ENCODE measurements around the gene JAGN1. TPM values are rescaled to one million over a fixed set of nuclear protein-coding genes. Genes with fewer than 3 reads are reported as not detected.
"Not testable (repeated sequence)": the region's sequence is repeated elsewhere in the genome, so short reads cannot be mapped to it uniquely, and the experiment has no call there.

Gene JAGN1
- total RNA-seq, 2 donors from 2014 or later = 21.9 to 29.1 TPM

DNA sequence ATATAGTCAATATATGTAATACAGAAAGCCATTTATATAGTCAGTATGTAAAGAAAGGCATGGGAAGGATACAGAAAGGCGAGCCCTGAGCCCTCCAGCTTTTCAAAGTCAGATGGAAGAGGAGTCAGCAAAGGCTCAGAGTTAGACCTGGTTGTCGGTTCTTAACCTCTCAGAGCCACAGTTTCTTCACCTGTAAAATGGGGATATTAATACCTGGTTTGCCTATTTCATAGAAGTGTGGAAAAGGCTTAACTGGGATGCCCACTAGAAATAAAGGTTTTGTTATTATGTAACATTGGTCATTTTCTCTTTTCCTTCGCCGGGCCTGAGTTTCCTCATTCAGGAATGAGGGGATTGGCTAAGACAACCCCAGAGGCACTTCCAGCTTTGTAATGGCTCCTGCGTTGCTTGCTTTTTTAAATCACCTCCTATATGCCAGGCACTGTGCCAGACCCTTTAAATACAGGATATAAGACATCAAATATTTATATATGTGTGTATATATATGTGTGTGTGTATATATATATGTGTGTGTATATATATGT lies 45.6 kb downstream of the JAGN1 start:
- Mint-ChIP-seq H3K4me1 (peaks cover 13% of the 10 kb centered on the region), H3K4me3 (no peak overlapping the region), H3K36me3 (ENCODE audit: low read depth) (peaks cover 35% of the 10 kb centered on the region), H3K27me3 (ENCODE audit: insufficient read depth) (peaks cover 2% of the 10 kb centered on the region), H3K9me3 (peaks cover 5% of the 10 kb centered on the region), H3K27ac (no peak overlapping the region)
- no peak for TF ChIP-seq CTCF (conservative IDR thresholded peaks at IDR 0.05)
- WGBS, 2 experiments (ENCODE audit: insufficient coverage in 1 of 2, insufficient read length in 1 of 2) = 87 to 100% methylated on average over 3 to 5 of the region's 5 CpGs
- H3K9ac ChIP-seq (ENCODE audit: extremely low read depth, low read length, poor library complexity, severe bottlenecking) = no peak overlapping the region
- H3K27ac ChIP-seq (ENCODE audit: low read depth, low read length) = no peak overlapping the region
- DNase-seq = no peak
- peaks cover 35% of the 10 kb centered on the region for H3K36me3 ChIP-seq (ENCODE audit: control insufficient read depth, insufficient read depth, low read length)
- peak overlapping the region; percentile 93 for H3K4me3 ChIP-seq (ENCODE audit: low read length)
- H3K9me3 ChIP-seq (ENCODE audit: control insufficient read depth, low read length) = no peaks in the 10 kb centered on the region
- H3K27me3 ChIP-seq (ENCODE audit: control insufficient read depth, insufficient read depth, low read length, poor library complexity, severe bottlenecking) = no peaks in the 10 kb centered on the region
- H3K4me1 ChIP-seq (ENCODE audit: control insufficient read depth, insufficient read depth, low read length) = no peaks in the 10 kb centered on the region

- H3K4me1 Mint-ChIP-seq = peaks cover 13% of the 10 kb centered on the region
- Histone ChIP-seq H3K27ac (ENCODE audit: low read depth, low read length) (no peak overlapping the region), H3K27me3 (ENCODE audit: control insufficient read depth, insufficient read depth, low read length, poor library complexity, severe bottlenecking) (no peaks in the 10 kb centered on the region), H3K4me1 (ENCODE audit: control insufficient read depth, insufficient read depth, low read length) (no peaks in the 10 kb centered on the region), H3K36me3 (ENCODE audit: control insufficient read depth, insufficient read depth, low read length) (peaks cover 38% of the 10 kb centered on the region), H3K9me3 (ENCODE audit: control insufficient read depth, low read length) (no peaks in the 10 kb centered on the region), H3K4me3 (ENCODE audit: low read length) (no peak overlapping the region), H3K9ac (ENCODE audit: extremely low read depth, low read length, poor library complexity, severe bottlenecking) (no peak overlapping the region)
- TF ChIP-seq CTCF (conservative IDR thresholded peaks at IDR 0.05) = no peak
- no peaks in the 10 kb centered on the region for H3K27me3 Mint-ChIP-seq (ENCODE audit: insufficient read depth)
- DNase-seq = no peak
- H3K4me3 Mint-ChIP-seq = no peak overlapping the region
- H3K9me3 Mint-ChIP-seq = peaks cover 4% of the 10 kb centered on the region
- WGBS, 2 experiments (ENCODE audit: insufficient coverage in 1 of 2, insufficient read length in 1 of 2) = 94 to 97% methylated on average over 8 to 13 of the region's 13 CpGs
- peaks cover 44% of the 10 kb centered on the region for H3K36me3 Mint-ChIP-seq (ENCODE audit: low read depth)
- no peak overlapping the region for H3K27ac Mint-ChIP-seq
Measured at GRCh38 chr3:9937486-9938238, 47.3 kb downstream of the JAGN1 start.

DNA sequence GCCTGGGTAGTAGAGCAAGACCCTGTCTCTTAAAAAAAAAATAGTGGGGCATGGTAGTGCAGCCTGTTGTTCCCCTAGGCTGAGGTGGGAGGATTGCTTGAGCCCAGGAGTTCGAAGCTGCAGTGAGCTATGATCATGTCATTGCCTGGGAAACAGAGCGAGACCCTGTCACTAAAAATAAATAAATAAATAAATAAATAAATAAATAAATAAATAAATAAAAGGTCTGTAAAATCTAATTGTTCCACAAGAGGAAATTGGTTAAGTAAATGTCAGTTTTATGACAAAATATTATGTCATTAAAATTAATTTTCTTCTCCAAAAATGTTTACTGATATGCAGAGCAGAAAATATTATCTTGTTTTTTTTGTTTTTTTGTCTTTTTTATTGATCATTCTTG lies 48.6 kb downstream of the JAGN1 start:
- Histone ChIP-seq H3K36me3 (ENCODE audit: control insufficient read depth, insufficient read depth, low read length) (peaks cover 38% of the 10 kb centered on the region), H3K27me3 (ENCODE audit: control insufficient read depth, insufficient read depth, low read length, poor library complexity, severe bottlenecking) (no peaks in the 10 kb centered on the region), H3K4me1 (ENCODE audit: control insufficient read depth, insufficient read depth, low read length) (no peaks in the 10 kb centered on the region), H3K4me3 (ENCODE audit: low read length) (no peak overlapping the region), H3K9ac (ENCODE audit: extremely low read depth, low read length, poor library complexity, severe bottlenecking) (no peak overlapping the region), H3K27ac (ENCODE audit: low read depth, low read length) (no peak overlapping the region), H3K9me3 (ENCODE audit: control insufficient read depth, low read length) (no peaks in the 10 kb centered on the region)
- Mint-ChIP-seq H3K9me3 (peaks cover 4% of the 10 kb centered on the region), H3K27ac (peak overlapping the region; percentile 52), H3K27me3 (ENCODE audit: insufficient read depth) (no peaks in the 10 kb centered on the region), H3K4me3 (no peak overlapping the region), H3K4me1 (peaks cover 11% of the 10 kb centered on the region), H3K36me3 (ENCODE audit: low read depth) (peaks cover 48% of the 10 kb centered on the region)
- DNase-seq = no peak
- 83% methylated on average over 1 of the region's 2 CpGs; no CpG with 5 or more reads in 1 of the 2 experiments for WGBS, 2 experiments (ENCODE audit: insufficient coverage in 1 of 2, insufficient read length in 1 of 2)
- no peak for TF ChIP-seq CTCF (conservative IDR thresholded peaks at IDR 0.05)

GRCh38 chr3:9939906-9940305 lies 49.5 kb downstream of the JAGN1 start:
- DNase-seq; H3K4me1 Mint-ChIP-seq; H3K9me3 Mint-ChIP-seq; H3K4me3 ChIP-seq (ENCODE audit: low read length); H3K27me3 Mint-ChIP-seq (ENCODE audit: insufficient read depth); H3K27ac ChIP-seq (ENCODE audit: low read depth, low read length); H3K9ac ChIP-seq (ENCODE audit: extremely low read depth, low read length, poor library complexity, severe bottlenecking); H3K27me3 ChIP-seq (ENCODE audit: control insufficient read depth, insufficient read depth, low read length, poor library complexity, severe bottlenecking); H3K9me3 ChIP-seq (ENCODE audit: control insufficient read depth, low read length); H3K4me1 ChIP-seq (ENCODE audit: control insufficient read depth, insufficient read depth, low read length); H3K4me3 Mint-ChIP-seq; H3K27ac Mint-ChIP-seq: not testable (repeated sequence)
- H3K36me3 Mint-ChIP-seq (ENCODE audit: low read depth) = peaks cover 50% of the 10 kb centered on the region
- 74 to 95% methylated on average over 3 to 23 of the region's 32 CpGs for WGBS, 2 experiments (ENCODE audit: insufficient coverage in 1 of 2, insufficient read length in 1 of 2)
- H3K36me3 ChIP-seq (ENCODE audit: control insufficient read depth, insufficient read depth, low read length) = peaks cover 38% of the 10 kb centered on the region

Measured in endodermal cell (in vitro differentiated cells).